Testis (tissue), 2 donors: ENCODE measurements around the gene LMTK3.

Experiments
- POLR2A ChIP-seq: fragments of 450-650 bp; IDR thresholded peaks from one replicate; pipeline ENCODE4 v1.6.1; 2017; ENCODE audit warnings: antibody characterized with exemption, mild to moderate bottlenecking, moderate library complexity
- TF ChIP-seq, protein P1 (sequence below), 3 experiments: fragments of 450-650 bp in 2 of 3; fragments of 200-600 bp in 1 of 3; sonication (generic) in 1 of 3; IDR thresholded peaks; one replicate each; pipeline ENCODE4 v1.5.1; 2016 to 2019; ENCODE audit warnings: antibody characterized with exemption in 3 of 3, mild to moderate bottlenecking in 2 of 3, moderate library complexity in 1 of 3

- TF ChIP-seq, protein P1, sequence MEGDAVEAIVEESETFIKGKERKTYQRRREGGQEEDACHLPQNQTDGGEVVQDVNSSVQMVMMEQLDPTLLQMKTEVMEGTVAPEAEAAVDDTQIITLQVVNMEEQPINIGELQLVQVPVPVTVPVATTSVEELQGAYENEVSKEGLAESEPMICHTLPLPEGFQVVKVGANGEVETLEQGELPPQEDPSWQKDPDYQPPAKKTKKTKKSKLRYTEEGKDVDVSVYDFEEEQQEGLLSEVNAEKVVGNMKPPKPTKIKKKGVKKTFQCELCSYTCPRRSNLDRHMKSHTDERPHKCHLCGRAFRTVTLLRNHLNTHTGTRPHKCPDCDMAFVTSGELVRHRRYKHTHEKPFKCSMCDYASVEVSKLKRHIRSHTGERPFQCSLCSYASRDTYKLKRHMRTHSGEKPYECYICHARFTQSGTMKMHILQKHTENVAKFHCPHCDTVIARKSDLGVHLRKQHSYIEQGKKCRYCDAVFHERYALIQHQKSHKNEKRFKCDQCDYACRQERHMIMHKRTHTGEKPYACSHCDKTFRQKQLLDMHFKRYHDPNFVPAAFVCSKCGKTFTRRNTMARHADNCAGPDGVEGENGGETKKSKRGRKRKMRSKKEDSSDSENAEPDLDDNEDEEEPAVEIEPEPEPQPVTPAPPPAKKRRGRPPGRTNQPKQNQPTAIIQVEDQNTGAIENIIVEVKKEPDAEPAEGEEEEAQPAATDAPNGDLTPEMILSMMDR (IDR thresholded peaks at IDR 0.05): no peak
- TF ChIP-seq POLR2A: no peak
These were observed 46.4 kb downstream of the LMTK3 start for GRCh38 chr19:48465215-48465614.
